ENCODE data around the gene CLCN6.

Gene CLCN6

GRCh38 chr1:11858158-11858557 is 52.2 kb downstream of the CLCN6 start:
- no peak for DNase-seq (ENCODE audit: insufficient read length, low spot score)
- TF ChIP-seq CTCF (IDR thresholded peaks at IDR 0.05; ENCODE audit: insufficient read depth, missing control alignments): no peak
- FAIRE-seq: no peak

- no peak for DNase-seq (ENCODE audit: insufficient read length, low spot score)
- TF ChIP-seq CTCF (IDR thresholded peaks at IDR 0.05; ENCODE audit: insufficient read depth, missing control alignments): no peak
- FAIRE-seq: no peak
These were observed 52.6 kb downstream of the CLCN6 start, which contains the start of gene NPPB for GRCh38 chr1:11858613-11858967. NPPB (minus strand) TSS chr1:11858945; CDS start chr1:11858833, 112 bp downstream.

- FAIRE-seq (no peak), DNase-seq (ENCODE audit: insufficient read length, low spot score) (no peak)
- TF ChIP-seq CTCF (IDR thresholded peaks at IDR 0.05; ENCODE audit: insufficient read depth, missing control alignments): no peak
These were observed 53.2 kb downstream of the CLCN6 start for GRCh38 chr1:11858968-11859871.

GRCh38 chr1:11860083-11860482 is 54.1 kb downstream of the CLCN6 start:
- no peak for TF ChIP-seq CTCF (IDR thresholded peaks at IDR 0.05; ENCODE audit: insufficient read depth, missing control alignments)

GRCh38 chr1:11860587-11860986 is 54.6 kb downstream of the CLCN6 start:
- TF ChIP-seq CTCF (IDR thresholded peaks at IDR 0.05; ENCODE audit: insufficient read depth, missing control alignments): no peak
- DNase-seq (ENCODE audit: insufficient read length, low spot score) (no peak), FAIRE-seq (no peak)

More at GRCh38 chr1:11860083-11860482, 54.1 kb downstream of the CLCN6 start:
- FAIRE-seq: no peak
- DNase-seq (ENCODE audit: insufficient read length, low spot score): no peak

- DNase-seq (ENCODE audit: insufficient read length, low spot score): no peak
- no peak for TF ChIP-seq CTCF (IDR thresholded peaks at IDR 0.05; ENCODE audit: insufficient read depth, missing control alignments)
- no peak for FAIRE-seq
These were observed 56.9 kb downstream of the CLCN6 start for GRCh38 chr1:11862890-11863289.

GRCh38 chr1:11868331-11868980 is 62.5 kb downstream of the CLCN6 start:
- FAIRE-seq: no peak
- TF ChIP-seq CTCF (IDR thresholded peaks at IDR 0.05; ENCODE audit: insufficient read depth, missing control alignments): no peak
- no peak for DNase-seq (ENCODE audit: insufficient read length, low spot score)
